ENCODE data around the gene UBE2Z. TPM values are rescaled to one million over a fixed set of nuclear protein-coding genes. Genes with fewer than 3 reads are reported as not detected.

Gene UBE2Z
- polyA plus RNA-seq, 2 of the 4 experiments (the other 2 are of a cell fraction): 109 to 174 TPM

DNA sequence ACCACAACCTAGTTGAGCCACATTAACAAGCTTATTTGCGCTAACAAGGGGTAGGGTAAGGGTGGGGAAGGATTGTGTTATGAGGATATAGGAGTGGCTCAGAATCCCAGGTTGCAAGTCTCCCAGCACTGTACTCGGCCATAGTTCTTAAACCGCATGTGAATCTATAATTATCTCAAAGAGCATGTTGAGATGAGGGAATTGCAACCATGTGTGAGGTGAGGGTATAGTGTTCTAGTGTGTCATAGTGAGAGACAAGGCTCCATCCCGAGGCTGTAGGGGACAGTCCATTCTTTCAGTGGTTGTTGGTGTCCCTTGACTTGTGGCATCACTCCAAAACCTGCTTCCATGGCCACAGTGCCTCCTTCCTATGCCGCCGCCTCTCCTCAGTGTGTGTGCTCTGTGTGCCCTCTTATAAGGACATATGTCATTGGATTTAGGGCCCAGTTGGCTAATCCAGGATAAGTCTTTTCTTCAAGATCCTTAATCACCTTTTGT is 38.3 kb upstream of the UBE2Z start:
- Histone ChIP-seq H3K4me3 (no peak overlapping the region), H3K4me1 (peaks cover 58% of the 10 kb centered on the region), H3K27ac (peak overlapping the region; percentile 90 to 94), H3K4me2 (peak overlapping the region; percentile 82; the same call in 2 of the 3 replicates), H3K9me3 (no peaks in the 10 kb centered on the region)
- no peak for ATAC-seq
- POLR2A ChIA-PET: no interaction called here
- no peak for DNase-seq (ENCODE audit: low read depth in 1 of 2, low spot score in 1 of 2)
- CTCF ChIA-PET: interaction anchor here (0.6 to 76.6 kb wide), 6 partner anchors 7 to 395 kb away, joined by 3 to 3251 read pairs (median 34); partner anchors contain the start of genes CALCOCO2 and TTLL6
- FAIRE-seq: no peak
- no peak for TF ChIP-seq HDAC2 (IDR thresholded peaks at IDR 0.05)
- TF ChIP-seq RCOR1 (IDR thresholded peaks at IDR 0.05; ENCODE audit: low read depth, low read length): no peak
- no peak for TF ChIP-seq HOXA7 (CRISPR knock-in tag; IDR thresholded peaks at IDR 0.05)
- TF ChIP-seq, protein P1, sequence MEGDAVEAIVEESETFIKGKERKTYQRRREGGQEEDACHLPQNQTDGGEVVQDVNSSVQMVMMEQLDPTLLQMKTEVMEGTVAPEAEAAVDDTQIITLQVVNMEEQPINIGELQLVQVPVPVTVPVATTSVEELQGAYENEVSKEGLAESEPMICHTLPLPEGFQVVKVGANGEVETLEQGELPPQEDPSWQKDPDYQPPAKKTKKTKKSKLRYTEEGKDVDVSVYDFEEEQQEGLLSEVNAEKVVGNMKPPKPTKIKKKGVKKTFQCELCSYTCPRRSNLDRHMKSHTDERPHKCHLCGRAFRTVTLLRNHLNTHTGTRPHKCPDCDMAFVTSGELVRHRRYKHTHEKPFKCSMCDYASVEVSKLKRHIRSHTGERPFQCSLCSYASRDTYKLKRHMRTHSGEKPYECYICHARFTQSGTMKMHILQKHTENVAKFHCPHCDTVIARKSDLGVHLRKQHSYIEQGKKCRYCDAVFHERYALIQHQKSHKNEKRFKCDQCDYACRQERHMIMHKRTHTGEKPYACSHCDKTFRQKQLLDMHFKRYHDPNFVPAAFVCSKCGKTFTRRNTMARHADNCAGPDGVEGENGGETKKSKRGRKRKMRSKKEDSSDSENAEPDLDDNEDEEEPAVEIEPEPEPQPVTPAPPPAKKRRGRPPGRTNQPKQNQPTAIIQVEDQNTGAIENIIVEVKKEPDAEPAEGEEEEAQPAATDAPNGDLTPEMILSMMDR (IDR thresholded peaks at IDR 0.05): no peak
- WGBS (ENCODE audit: missing lambda C conversion rate): 83% methylated on average over 6 of the region's 6 CpGs

DNA sequence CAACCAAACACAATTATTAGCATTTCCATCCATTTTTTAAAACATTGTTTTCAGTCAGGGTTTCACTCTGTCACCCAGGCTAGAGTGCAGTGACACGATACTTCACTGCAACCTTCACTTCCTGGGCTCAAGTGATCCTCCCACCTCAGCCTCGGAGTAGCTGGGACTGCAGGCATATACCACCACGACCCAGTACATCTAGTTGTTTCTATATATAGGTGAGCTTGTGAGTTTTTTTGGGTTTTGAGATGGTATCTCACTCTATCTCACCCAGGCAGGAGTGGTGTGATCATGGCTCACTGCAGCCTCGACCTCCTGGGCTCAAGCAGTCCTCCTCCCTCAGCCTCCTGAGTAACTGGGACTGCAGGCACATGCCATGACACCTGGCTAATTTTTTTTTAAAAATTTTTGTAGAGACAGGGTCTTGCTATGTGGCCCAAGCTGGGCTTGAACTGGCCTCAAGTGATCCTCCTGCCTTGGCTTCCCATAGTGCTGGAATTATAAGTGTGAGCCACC is 37.1 kb upstream of the UBE2Z start:
- Histone ChIP-seq H3K4me1 (peaks cover 58% of the 10 kb centered on the region), H3K9me3 (no peaks in the 10 kb centered on the region), H3K27ac (peak overlapping the region; percentile 90 to 94), H3K4me2 (peak overlapping the region; percentile 82), H3K4me3 (no peak overlapping the region)
- FAIRE-seq: no peak
- ATAC-seq: peak in 1 of 2 experiments; percentile 15; a peak in 3 of 6 replicates
- WGBS (ENCODE audit: missing lambda C conversion rate): 67% methylated on average over 4 of the region's 4 CpGs
- ChIA-PET CTCF (interaction anchor here (0.6 to 76.6 kb wide), 11 partner anchors 6 to 238 kb away, joined by 3 to 3251 read pairs (median 20); partner anchors contain the start of genes CALCOCO2, HOXB13, PRAC1 and PRAC2), POLR2A (no interaction called here)
- TF ChIP-seq FOSL2 (IDR thresholded peaks at IDR 0.05) (no peak), FOSL2 (CRISPR knock-in tag; IDR thresholded peaks at IDR 0.05) (no peak), SMC3 (IDR thresholded peaks at IDR 0.05) (no peak)
- TF ChIP-seq, protein P2, sequence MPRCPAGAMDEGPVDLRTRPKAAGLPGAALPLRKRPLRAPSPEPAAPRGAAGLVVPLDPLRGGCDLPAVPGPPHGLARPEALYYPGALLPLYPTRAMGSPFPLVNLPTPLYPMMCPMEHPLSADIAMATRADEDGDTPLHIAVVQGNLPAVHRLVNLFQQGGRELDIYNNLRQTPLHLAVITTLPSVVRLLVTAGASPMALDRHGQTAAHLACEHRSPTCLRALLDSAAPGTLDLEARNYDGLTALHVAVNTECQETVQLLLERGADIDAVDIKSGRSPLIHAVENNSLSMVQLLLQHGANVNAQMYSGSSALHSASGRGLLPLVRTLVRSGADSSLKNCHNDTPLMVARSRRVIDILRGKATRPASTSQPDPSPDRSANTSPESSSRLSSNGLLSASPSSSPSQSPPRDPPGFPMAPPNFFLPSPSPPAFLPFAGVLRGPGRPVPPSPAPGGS (IDR thresholded peaks at IDR 0.05): no peak
- TF ChIP-seq, protein P3, sequence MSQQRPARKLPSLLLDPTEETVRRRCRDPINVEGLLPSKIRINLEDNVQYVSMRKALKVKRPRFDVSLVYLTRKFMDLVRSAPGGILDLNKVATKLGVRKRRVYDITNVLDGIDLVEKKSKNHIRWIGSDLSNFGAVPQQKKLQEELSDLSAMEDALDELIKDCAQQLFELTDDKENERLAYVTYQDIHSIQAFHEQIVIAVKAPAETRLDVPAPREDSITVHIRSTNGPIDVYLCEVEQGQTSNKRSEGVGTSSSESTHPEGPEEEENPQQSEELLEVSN (IDR thresholded peaks at IDR 0.05; ENCODE audit: borderline replicate concordance, low read depth): no peak
- DNase-seq (ENCODE audit: low read depth in 1 of 2, low spot score in 1 of 2): no peak

DNA sequence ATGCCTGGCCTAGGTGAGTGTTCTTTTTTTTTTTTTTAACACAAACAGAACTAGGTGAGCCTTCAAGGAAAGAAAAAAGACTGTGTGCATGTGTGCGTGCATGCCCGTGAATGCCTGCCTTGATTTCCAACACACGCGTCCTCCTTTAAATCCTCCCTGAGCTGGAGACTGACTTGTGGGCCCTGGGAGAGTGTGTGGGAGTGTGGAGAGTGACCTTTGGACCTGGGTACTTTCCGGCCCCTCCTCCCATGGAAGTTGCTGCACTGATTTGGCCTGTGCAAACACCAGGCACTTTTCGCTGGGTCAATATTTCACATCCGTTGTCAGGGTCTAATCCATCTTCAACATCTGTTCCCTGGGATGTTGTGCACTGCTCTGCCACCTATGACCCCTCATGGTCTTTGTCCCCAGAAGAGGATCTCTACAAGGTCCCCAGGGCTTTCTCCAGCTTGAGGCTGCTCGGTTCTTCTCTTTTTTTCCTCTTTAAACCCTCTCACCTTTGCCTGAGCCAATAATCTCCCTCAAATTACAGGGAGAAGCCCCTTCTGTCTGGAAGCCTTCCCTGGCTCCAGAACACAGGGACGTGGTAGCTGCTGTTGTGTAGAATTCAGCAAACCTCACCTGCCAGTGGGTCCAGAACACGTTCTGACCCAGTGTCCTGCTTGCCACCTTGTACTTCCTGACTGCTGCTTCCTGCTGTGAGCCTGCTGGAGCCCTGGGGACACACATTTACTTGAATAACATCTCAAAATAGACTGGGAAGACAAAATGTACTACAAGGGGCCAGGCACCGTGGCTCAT is 36.5 kb upstream of the UBE2Z start:
- Histone ChIP-seq H3K27ac (peak overlapping the region; percentile 90 to 94), H3K4me3 (no peak overlapping the region), H3K9me3 (no peaks in the 10 kb centered on the region), H3K4me2 (peak overlapping the region; percentile 82), H3K4me1 (peaks cover 58% of the 10 kb centered on the region)
- DNase-seq (ENCODE audit: low read depth in 1 of 2, low spot score in 1 of 2) (peak; percentile 85 to 93), ATAC-seq (peak; percentile 88 to 94), FAIRE-seq (peak; percentile 65)
- CTCF ChIA-PET: interaction anchor here (0.6 to 76.6 kb wide), 13 partner anchors 6 to 717 kb away, joined by 3 to 3251 read pairs (median 6); partner anchors contain the start of genes CALCOCO2, HOXB13, PRAC1 and PRAC2
- POLR2A ChIA-PET: no interaction called here
- 3% methylated on average over 11 of the region's 11 CpGs for WGBS (ENCODE audit: missing lambda C conversion rate)
- TF ChIP-seq, protein P4, sequence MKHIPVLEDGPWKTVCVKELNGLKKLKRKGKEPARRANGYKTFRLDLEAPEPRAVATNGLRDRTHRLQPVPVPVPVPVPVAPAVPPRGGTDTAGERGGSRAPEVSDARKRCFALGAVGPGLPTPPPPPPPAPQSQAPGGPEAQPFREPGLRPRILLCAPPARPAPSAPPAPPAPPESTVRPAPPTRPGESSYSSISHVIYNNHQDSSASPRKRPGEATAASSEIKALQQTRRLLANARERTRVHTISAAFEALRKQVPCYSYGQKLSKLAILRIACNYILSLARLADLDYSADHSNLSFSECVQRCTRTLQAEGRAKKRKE (CRISPR knock-in tag; IDR thresholded peaks at IDR 0.05; ENCODE audit: low read depth): peak; percentile 65
- TF ChIP-seq ESRRA (IDR thresholded peaks at IDR 0.05; ENCODE audit: borderline replicate concordance, low read length): peak; percentile 77; the same call in 1 of the 2 replicates
- 0 out of 2 replicates have a peak, but pooled peaks have one; percentile 34 for TF ChIP-seq HOXA7 (CRISPR knock-in tag; IDR thresholded peaks at IDR 0.05)
- TF ChIP-seq MYC (IDR thresholded peaks at IDR 0.05; ENCODE audit: borderline replicate concordance, low read length): peak; percentile 35; the same call in 1 of the 2 replicates
- peak; percentile 96 for TF ChIP-seq HOXB5 (CRISPR knock-in tag; IDR thresholded peaks at IDR 0.05)
- TF ChIP-seq MAFK (IDR thresholded peaks at IDR 0.05; ENCODE audit: partially characterized antibody): peak; percentile 35
- peak; percentile 48; the same call in 1 of the 2 replicates for TF ChIP-seq FOSB (CRISPR knock-in tag; IDR thresholded peaks at IDR 0.05)
- no peak for TF ChIP-seq POLR2A (IDR thresholded peaks at IDR 0.05; ENCODE audit: low read length)
- TF ChIP-seq GATA3 (IDR thresholded peaks at IDR 0.05; ENCODE audit: borderline replicate concordance): peak; percentile 80
- TF ChIP-seq HOXB13 (CRISPR knock-in tag; IDR thresholded peaks at IDR 0.05; ENCODE audit: low read depth): peak; percentile 47; the same call in 1 of the 2 replicates
- TF ChIP-seq KDM5A (IDR thresholded peaks at IDR 0.05): no peak
- TF ChIP-seq EHMT2 (IDR thresholded peaks at IDR 0.05; ENCODE audit: low read depth): no peak
- TF ChIP-seq, protein P5, sequence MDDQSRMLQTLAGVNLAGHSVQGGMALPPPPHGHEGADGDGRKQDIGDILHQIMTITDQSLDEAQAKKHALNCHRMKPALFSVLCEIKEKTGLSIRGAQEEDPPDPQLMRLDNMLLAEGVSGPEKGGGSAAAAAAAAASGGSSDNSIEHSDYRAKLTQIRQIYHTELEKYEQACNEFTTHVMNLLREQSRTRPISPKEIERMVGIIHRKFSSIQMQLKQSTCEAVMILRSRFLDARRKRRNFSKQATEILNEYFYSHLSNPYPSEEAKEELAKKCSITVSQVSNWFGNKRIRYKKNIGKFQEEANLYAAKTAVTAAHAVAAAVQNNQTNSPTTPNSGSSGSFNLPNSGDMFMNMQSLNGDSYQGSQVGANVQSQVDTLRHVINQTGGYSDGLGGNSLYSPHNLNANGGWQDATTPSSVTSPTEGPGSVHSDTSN (IDR thresholded peaks at IDR 0.05): peak; percentile 66; the same call in 1 of the 2 replicates
- TF ChIP-seq, protein P3 (IDR thresholded peaks at IDR 0.05; ENCODE audit: borderline replicate concordance, low read depth): no peak; the same call in none of the 2 replicates
- TF ChIP-seq ZNF302 (CRISPR knock-in tag; IDR thresholded peaks at IDR 0.05): peak; percentile 64; the same call in 1 of the 2 replicates
- peak in 1 of 2 experiments; percentile 74; a peak in 1 of 4 replicates for TF ChIP-seq CEBPB (IDR thresholded peaks at IDR 0.05)
- TF ChIP-seq EHF (CRISPR knock-in tag; IDR thresholded peaks at IDR 0.05): peak; percentile 56; the same call in 1 of the 2 replicates
- no peak for TF ChIP-seq FOSL2 (IDR thresholded peaks at IDR 0.05)
- TF ChIP-seq FOSL2 (CRISPR knock-in tag; IDR thresholded peaks at IDR 0.05): peak; percentile 52
